Measurements from ENCODE around the gene DAZL. TPM values are rescaled to one million over a fixed set of nuclear protein-coding genes. Genes with fewer than 3 reads are reported as not detected.

DAZL gene
- total RNA-seq, 6 experiments from 2014 or later: not detected

DNA sequence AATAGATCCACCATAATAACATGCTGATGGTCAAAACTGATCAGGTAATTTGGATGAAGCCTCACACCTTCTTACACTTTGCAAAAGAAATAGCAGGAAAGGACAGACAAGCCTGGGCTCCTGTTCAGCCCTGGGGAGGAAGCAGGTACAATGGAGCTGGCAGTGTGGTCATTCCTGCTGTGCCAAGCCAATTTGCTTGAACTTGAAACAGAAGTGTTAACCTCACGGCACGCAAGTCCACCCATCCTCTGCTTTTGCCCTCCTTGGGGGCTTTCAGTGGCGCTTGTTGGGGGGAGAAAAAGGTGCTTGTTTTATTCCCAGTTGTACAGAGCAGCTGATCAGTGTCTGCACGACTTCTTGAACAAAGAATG is 54.9 kb downstream of the DAZL start:
- Mint-ChIP-seq H3K27ac (no peak overlapping the region), H3K4me3 (peak overlapping the region; percentile 64), H3K27me3 (ENCODE audit: insufficient read depth) (peaks cover 11% of the 10 kb centered on the region), H3K9me3 (peaks cover 10% of the 10 kb centered on the region), H3K36me3 (ENCODE audit: low read depth) (no peaks in the 10 kb centered on the region), H3K4me1 (ENCODE audit: low read depth) (peaks cover 26% of the 10 kb centered on the region)
- DNase-seq: no peak
- TF ChIP-seq, protein P1, sequence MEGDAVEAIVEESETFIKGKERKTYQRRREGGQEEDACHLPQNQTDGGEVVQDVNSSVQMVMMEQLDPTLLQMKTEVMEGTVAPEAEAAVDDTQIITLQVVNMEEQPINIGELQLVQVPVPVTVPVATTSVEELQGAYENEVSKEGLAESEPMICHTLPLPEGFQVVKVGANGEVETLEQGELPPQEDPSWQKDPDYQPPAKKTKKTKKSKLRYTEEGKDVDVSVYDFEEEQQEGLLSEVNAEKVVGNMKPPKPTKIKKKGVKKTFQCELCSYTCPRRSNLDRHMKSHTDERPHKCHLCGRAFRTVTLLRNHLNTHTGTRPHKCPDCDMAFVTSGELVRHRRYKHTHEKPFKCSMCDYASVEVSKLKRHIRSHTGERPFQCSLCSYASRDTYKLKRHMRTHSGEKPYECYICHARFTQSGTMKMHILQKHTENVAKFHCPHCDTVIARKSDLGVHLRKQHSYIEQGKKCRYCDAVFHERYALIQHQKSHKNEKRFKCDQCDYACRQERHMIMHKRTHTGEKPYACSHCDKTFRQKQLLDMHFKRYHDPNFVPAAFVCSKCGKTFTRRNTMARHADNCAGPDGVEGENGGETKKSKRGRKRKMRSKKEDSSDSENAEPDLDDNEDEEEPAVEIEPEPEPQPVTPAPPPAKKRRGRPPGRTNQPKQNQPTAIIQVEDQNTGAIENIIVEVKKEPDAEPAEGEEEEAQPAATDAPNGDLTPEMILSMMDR (IDR thresholded peaks at IDR 0.05): no peak

GRCh38 chr3:16548721-16549120 is 56.5 kb downstream of the DAZL start:
- Mint-ChIP-seq H3K9me3 (peaks cover 1% of the 10 kb centered on the region; the same call in 1 of the 2 replicates), H3K4me1 (ENCODE audit: low read depth) (peaks cover 26% of the 10 kb centered on the region), H3K4me3 (peak overlapping the region; percentile 27; the same call in 1 of the 2 replicates), H3K27me3 (ENCODE audit: insufficient read depth) (peaks cover 12% of the 10 kb centered on the region), H3K27ac (peak overlapping the region; percentile 13; the same call in 1 of the 2 replicates), H3K36me3 (ENCODE audit: low read depth) (no peaks in the 10 kb centered on the region)
- TF ChIP-seq, protein P1 (IDR thresholded peaks at IDR 0.05): no peak
- peak; percentile 62 for DNase-seq

DNA sequence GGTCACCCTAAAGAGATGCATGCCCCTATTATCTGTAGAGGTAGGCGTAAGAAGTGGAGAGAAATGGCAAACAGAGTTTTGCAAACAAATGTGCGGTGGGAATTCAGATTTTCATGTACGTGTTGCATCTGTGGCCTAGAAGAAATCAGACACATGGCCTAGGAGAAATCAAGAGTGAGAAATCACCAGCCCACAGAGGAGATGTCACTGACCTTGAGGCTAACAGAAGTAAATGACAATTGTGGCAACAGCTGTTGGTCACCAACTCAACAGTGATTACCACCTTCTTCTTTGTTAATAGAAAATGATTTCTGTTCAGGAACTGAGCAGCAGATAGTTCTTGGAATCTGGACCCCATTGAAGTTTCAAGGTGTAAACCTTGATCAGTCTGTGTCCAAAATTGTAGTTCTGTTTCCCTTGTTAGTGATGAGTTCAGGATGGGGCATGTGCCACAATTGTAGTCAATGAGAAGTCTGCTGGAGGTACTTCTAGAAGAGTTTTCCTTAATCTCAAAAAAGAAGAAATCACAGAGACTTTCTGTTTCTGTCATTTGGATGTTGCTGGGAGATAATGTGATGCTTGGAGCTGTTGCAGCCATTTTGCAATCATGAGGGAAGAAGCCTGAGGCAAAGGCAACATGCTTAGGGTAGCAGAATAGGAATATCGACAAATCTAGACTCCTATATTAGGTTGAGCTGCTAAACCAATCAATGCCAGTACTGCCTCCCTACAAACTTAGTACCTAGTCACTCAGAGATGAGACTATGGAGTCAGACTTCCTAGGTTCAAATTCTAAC is 57.5 kb downstream of the DAZL start:
- Mint-ChIP-seq H3K4me3 (no peak overlapping the region), H3K9me3 (no peaks in the 10 kb centered on the region), H3K27ac (no peak overlapping the region; the same call in 1 of the 2 replicates), H3K4me1 (ENCODE audit: low read depth) (peaks cover 26% of the 10 kb centered on the region), H3K36me3 (ENCODE audit: low read depth) (no peaks in the 10 kb centered on the region), H3K27me3 (ENCODE audit: insufficient read depth) (peaks cover 17% of the 10 kb centered on the region)
- DNase-seq: no peak
- TF ChIP-seq, protein P1 (IDR thresholded peaks at IDR 0.05): no peak

DNA sequence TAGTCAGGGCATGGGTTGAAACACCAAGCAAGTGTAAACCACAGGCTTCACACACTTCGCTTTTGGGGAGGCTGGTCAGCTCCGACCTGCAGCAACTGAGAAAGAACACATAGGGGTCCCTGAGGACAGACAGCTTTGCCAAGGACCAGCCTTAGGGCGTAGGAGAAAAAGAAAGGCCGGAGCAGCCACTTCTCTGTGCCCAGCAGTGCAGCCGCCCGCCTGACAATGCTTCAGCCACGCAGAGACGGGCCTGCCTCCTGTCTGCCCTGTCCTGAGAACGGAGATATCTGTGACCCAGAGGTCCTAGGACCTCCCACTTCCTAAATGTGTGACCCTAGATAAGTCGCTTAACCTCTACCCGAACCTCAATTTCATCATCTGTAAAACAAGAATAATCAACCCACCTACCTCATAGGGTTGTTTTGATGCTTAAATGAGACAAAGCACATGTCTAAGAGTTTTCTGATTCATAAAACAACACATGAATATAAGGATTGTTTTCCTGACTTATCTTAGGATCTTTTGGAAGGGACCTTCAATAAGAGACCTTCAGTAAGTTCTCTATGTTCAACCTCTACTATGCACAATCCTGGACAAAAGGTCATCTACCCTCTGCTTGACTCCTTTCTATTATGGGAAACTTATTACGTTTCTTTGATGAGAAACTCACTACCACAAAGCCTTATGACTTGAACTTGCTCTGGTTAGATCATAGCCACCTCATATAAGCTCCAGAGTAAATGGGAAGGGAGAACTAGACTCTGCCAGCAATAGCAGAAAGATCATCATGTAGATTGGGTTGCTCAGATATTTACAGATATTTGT is 58.8 kb downstream of the DAZL start:
- H3K27me3 Mint-ChIP-seq (ENCODE audit: insufficient read depth): peaks cover 23% of the 10 kb centered on the region
- no peak overlapping the region for H3K4me3 Mint-ChIP-seq
- no peaks in the 10 kb centered on the region for H3K9me3 Mint-ChIP-seq
- TF ChIP-seq, protein P1 (IDR thresholded peaks at IDR 0.05): no peak
- no peaks in the 10 kb centered on the region for H3K36me3 Mint-ChIP-seq (ENCODE audit: low read depth)
- H3K4me1 Mint-ChIP-seq (ENCODE audit: low read depth): peaks cover 26% of the 10 kb centered on the region
- DNase-seq: no peak
- no peak overlapping the region for H3K27ac Mint-ChIP-seq

DNA sequence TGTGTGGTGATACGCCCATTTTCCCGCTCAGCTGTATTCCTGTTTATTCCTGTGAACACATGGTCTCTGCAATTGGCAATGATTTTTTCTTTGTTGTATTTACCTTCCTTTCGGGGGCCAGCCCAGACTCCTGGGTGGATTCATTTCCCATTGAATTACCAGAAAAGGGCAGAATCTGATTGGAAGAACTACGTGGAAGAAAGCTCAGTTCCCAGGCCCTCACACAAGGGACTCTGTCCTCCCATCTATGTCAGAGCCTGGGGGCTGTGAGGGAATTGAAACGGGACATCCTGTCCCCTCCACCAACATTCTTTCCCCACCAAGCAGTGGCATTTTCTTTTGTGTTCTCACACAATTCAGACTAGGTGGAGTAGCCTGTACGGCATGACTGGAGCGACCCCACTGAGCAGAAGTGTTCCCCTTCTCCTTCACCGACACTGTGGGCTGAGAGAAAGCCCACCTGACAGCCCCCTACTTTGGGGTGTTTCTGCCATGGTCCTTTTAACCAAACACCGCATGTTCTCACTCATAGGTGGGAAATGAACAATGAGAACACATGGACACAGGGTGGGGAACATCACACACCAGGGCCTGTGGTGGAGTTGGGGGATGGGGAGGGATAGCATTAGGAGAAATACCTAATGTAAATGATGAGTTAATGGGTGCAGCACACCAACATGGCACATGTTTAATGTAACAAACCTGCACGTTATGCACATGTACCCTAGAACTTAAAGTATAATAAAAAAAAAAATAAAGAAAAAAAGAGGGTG is 59.6 kb downstream of the DAZL start:
- H3K4me3 Mint-ChIP-seq: no peak overlapping the region
- TF ChIP-seq, protein P1 (IDR thresholded peaks at IDR 0.05): no peak
- H3K4me1 Mint-ChIP-seq (ENCODE audit: low read depth): peaks cover 20% of the 10 kb centered on the region
- peaks cover 27% of the 10 kb centered on the region for H3K27me3 Mint-ChIP-seq (ENCODE audit: insufficient read depth)
- no peaks in the 10 kb centered on the region for H3K36me3 Mint-ChIP-seq (ENCODE audit: low read depth)
- DNase-seq: no peak
- H3K27ac Mint-ChIP-seq: no peak overlapping the region
- H3K9me3 Mint-ChIP-seq: no peaks in the 10 kb centered on the region
